HUDEP-2 (cell line): ENCODE data around the gene PYDC1.
A peak's percentile ranks its signal among the peaks of the same experiment; 100 is the strongest.
"Not testable (repeated sequence)": the region's sequence is repeated elsewhere in the genome, so short reads cannot be mapped to it uniquely, and the experiment has no call there.

ENCODE experiments used
- DNase-seq, 76 experiments: peaks; one replicate each; lab custom pipeline; 2025; ENCODE audit not compliant: unreplicated experiment in 76 of 76; lab: John Stamatoyannopoulos, UW

The PYDC1 gene

GRCh38 chr16:31223044-31223443 lies 6.1 kb upstream of the PYDC1 start:
- DNase-seq = no peak

- no peak for DNase-seq
These were observed 4.6 kb upstream of the PYDC1 start for GRCh38 chr16:31221357-31222160.

DNA sequence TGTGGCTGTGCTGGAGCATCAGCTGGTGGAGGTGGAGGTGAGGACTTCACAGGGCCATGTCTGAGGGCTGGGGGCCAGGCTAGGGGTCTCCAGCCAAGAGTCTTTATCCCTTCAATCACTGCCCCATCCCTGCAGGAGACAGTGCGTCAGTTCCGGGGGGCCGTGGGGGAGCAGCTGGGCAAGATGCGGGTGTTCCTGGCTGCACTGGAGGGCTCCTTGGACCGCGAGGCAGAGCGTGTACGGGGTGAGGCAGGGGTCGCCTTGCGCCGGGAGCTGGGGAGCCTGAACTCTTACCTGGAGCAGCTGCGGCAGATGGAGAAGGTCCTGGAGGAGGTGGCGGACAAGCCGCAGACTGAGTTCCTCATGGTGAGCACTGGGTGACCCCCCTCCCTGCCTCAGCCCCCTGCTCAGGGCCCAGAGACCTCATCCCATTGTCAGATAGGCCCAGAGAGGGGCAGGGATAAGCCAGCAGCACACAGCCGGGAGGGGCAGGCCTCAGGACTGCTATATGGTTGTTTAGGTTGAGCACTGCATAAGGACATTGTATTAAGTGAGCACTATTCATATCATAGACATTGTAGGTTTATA lies 2.3 kb upstream of the PYDC1 start:
- no peak for DNase-seq

DNA sequence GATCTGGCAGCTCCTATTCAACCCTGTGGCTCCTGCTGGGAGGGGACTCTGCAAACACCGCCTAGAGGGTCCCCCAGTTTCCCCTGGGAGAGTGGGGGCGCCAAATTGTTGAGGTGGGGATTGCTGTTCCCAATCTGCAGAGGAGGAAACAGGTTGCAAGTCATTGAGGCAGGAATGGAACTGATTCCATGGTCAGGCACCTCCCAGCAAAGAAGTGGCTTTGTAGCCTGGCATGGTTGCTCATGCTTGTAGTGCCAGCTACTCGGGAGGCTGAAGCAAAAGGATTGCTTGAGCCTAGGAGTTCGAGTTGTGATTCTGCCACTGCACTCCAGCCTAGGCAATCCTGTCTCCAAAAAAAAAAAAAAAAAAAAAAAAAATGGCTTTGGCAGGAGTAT lies 198 bp upstream of the PYDC1 start:
- no peak for DNase-seq

DNA sequence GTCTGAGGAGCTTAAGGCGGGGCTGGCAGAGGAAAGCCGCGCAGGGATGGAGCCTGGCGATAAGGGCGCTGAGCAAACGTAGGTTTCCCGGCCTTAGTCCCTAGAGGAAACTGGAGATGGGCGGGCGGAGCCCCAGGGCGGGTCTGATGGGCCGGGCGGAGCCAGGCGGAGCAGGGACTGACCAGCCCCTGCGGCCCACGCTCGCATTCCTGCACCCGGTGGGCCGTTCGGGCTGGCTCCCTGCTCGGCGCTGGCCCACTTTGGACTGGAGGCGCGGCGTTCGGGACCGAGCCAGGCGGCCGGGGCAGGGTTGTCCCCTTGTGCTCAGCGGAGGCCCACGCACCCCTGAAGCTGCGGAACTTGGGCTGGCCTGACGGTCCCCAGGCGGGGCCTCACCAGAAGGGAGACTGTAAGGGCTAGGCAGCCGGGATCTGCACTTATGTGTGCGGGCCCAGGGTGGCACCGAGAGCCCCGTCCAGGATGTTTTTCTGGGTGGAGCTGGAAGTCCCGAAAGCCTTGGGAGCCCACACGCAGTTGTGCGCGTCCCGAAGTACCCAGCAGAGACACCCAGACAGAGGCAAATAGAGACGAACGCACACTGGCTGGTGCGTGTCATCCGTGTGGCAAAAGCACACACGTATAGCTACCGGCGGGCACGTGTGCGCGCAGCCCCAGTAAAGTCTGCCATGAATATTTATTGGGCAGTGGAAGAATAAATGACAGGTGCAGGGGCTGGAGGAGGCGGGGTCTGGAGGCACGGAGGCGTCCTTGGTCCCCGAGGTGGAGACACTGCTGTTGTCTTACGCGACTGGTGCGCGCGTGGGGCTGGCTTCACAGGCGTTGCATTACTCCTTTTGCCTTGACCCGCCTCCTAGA lies 1.4 kb downstream of the PYDC1 start:
- no peak for DNase-seq

DNA sequence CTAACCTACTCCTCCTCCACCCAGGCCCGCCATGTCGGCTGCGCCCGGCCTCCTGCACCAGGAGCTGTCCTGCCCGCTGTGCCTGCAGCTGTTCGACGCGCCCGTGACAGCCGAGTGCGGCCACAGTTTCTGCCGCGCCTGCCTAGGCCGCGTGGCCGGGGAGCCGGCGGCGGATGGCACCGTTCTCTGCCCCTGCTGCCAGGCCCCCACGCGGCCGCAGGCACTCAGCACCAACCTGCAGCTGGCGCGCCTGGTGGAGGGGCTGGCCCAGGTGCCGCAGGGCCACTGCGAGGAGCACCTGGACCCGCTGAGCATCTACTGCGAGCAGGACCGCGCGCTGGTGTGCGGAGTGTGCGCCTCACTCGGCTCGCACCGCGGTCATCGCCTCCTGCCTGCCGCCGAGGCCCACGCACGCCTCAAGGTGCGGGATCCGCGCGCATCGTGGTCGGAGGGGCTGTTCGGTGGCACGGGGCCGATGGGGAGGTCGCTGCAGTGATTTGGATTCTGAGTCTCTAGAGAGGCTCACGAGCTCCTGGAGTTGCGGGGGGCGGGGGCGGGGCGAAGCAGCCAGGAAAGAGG lies 2.1 kb downstream of the PYDC1 start:
- no peak for DNase-seq

DNA sequence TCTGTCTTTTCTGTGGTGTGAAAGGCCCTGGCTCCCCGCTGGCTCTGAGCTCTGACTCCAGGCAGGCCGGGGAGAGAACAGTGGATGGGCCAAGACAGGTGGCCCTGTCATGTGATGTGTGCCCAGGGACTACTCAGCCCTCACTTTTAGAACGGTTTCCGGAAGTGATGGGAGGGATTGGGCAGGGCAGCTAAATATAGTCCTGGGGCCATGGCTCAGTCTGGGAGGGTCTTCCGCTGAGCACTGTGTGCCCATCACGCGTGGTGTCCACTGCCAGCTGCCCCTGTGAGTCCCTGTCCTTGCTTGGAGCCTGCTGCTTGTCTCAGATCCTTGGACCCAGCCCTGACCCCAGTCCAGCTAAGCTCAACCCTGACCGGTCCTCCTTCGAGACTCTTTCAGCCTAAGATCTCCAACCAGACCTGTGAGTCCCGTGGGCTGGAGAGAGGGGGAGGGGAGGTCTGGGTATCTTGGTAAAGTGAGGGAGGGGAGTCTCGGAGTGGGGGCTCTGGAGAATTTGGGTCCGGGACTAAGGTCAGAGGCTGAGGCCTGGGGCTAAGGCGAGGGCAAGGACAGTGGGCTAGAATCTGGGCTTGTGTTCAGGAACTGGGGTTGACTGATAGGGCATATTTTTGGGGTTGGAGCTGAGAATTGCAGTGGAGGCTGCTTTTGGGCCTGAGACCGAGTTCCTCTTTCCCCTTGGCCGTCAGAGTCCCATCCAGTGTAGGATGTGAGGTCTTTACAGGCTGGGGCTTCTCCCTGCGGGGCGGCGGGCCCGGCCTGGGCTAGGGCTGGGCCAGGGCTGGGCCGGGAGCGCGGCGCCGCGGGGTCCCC lies 2.8 kb downstream of the PYDC1 start, which contains the start of gene TRIM72:
TRIM72 (plus strand) TSS at position 243 of the 831 bp plus-strand sequence. CDS start 620 bp downstream, outside the sequence.
- DNase-seq = no peak

GRCh38 chr16:31213342-31213741 lies 3.6 kb downstream of the PYDC1 start:
- DNase-seq = no peak

DNA sequence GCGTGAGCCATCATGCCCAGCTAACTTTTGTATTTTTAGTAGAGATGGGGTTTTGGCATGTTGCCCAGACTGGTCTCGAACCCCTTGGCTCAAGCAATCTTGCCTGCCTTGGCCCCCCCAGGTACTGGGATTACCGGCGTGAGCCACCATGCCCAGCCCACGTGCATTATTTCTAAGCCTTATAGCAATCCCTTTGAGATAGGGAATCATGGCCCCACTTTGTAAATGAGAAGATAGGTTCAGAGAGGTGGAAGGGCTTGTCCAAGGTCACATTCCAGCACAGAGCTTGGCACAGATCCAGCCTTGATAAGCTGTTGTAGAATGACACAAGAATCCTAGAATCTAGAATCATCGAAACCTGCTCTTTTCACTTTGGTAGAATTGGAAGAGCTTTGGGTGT lies 10.2 kb downstream of the PYDC1 start:
- peak in 2 of 76 experiments; percentile 12 to 19 for DNase-seq

DNA sequence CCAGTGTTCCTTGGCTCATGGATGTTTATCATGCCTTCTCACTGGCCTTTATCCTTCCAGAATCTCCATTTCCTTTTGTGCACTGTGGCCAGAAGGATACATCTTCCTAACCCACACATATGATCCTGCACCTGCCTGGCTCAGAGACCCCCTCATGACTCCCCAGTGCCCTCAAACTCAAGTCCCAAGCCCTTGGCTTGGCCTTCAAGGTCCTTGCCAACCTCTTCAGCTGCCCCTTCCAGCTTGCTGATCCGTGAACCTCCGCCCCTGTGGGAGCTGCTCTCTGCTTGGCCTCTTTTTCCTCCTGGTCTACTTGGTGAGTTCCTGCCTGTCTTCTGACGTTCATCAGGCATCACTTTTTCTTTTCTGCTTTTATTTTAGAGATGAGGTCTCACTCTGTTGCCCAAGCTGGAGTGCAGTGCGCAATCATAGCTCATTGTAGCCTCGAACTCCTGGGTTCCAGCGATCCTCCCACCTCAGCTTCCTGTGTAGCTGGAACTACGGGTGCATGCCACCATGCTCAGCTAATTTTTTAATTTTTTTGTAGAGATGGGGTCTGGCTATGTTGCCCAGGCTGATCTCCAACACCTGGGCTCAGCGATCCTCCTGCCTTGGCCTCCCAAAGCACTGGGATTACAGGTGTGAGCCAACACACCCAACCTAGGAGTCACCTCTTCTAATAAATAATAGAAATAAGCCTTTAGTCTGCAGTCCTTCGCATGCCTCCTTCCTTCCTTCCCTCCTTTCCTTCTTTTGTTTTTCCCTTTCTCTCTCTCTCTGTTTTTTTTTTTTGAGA lies 11.9 kb downstream of the PYDC1 start:
- no peak for DNase-seq

GRCh38 chr16:31202414-31203375 lies 14.2 kb downstream of the PYDC1 start, which contains the start of gene PYCARD:
Gene PYCARD, minus strand, starts transcription at chr16:31202760. Its CDS starts 70 bp downstream, at chr16:31202690.
- DNase-seq = peak in 7 of 76 experiments; percentile 10 to 37 (median 21)

DNA sequence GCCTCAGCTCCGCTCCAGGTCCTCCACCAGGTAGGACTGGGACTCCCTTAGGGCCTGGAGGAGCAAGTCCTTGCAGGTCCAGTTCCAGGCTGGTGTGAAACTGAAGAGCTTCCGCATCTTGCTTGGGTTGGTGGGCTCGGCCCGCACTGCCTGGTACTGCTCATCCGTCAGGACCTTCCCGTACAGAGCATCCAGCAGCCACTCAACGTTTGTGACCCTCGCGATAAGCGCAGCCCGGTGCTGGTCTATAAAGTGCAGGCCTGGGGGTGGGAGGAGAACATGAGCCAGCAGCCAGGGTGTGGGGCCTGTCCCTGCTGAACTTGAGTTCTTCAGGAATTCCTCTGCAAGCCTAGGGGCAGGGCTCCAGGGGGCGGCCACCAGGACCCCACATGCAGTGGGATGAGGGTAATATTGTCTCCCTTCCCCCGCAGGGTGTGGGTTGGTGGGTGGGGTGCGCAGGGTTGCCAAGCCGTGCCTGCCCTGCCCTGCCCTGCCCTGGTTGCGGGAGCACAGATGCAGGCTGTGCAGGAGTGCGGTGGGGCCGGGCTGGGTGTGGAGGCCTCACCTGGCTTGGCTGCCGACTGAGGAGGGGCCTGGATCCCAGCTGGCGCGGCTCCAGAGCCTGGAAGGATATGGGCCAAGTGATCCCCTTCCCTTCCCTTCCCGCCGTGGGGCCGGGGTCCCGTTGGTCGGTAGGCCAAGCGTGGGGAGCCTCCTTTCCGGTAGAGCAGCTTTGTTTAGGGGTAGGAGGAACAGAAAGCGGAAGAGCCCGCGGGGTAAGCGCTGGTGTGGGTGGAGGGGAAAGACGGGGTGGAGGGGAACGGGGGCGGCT lies 15.1 kb downstream of the PYDC1 start:
- peak in 21 of 76 experiments; percentile 11 to 47 (median 24) for DNase-seq

- DNase-seq = peak in 13 of 76 experiments; percentile 5 to 27 (median 14)
These were observed 15.9 kb downstream of the PYDC1 start for GRCh38 chr16:31200821-31201568.

DNA sequence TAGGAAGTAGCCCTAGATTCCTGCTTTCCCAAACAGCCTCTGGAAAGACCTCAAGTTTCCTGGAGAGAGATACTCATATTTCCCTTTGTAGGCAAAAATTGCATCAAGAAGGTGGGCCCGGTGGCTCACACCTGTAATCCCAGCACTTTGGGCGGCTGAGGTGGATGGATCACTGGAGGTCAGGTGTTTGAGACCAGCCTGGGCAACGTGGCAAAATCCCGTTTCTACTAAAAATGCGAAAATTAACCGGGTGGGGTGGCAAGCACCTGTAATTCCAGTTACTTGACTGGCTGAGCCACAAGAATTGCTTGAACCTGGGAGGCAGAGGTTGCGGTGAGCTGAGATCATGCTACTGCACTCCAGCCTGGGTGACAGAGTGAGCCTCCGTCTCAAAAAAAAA lies 16.8 kb downstream of the PYDC1 start:
- not testable (repeated sequence) for DNase-seq

- DNase-seq = no peak
These were observed 17.4 kb downstream of the PYDC1 start for GRCh38 chr16:31199430-31200041.
